CD4-positive, alpha-beta memory T cell (primary cell): Measurements from ENCODE around the gene STIM1. TPM values are rescaled to one million over a fixed set of nuclear protein-coding genes. Genes with fewer than 3 reads are reported as not detected.

Experiments used
- CTCF ChIA-PET: fragments of 350-600 bp; sonication (Branson Sonifier 250); formaldehyde crosslinking; loops from one replicate; lab custom pipeline; 2021; ENCODE audit warnings: inconsistent platforms; ENCODE audit not compliant: partially characterized antibody; lab: Charles Lee
- POLR2A ChIA-PET: fragments of 350-600 bp; sonication (Branson Sonifier 250); formaldehyde crosslinking; loops from one replicate; lab custom pipeline; 2021; ENCODE audit not compliant: partially characterized antibody; lab: Charles Lee
- DNase-seq, 5 donors: peaks; one replicate each; pipeline versions ENCODE4 v3.0.0 to v3.0.0-alpha.2; 2020 to 2022; ENCODE audit warnings: mixed read lengths in 1 of 5
- H3K27ac ChIP-seq: one replicate; pipeline ENCODE4 v1.7.0; 2013; ENCODE audit warnings: low read depth, low read length
- H3K27me3 ChIP-seq: 2 replicates; pipeline ENCODE4 v1.7.0; 2013; ENCODE audit warnings: mild to moderate bottlenecking, low read length, moderate library complexity; ENCODE audit not compliant: insufficient read depth
- H3K36me3 ChIP-seq: 2 replicates; pipeline ENCODE4 v1.7.0; 2013; ENCODE audit warnings: mild to moderate bottlenecking, low read length, moderate library complexity; ENCODE audit not compliant: insufficient read depth
- H3K4me1 ChIP-seq: 2 replicates; pipeline ENCODE4 v1.7.0; 2013; ENCODE audit warnings: mild to moderate bottlenecking, low read length, moderate library complexity; ENCODE audit not compliant: insufficient read depth
- H3K4me3 ChIP-seq, 2 donors: one replicate each; pipeline ENCODE4 v1.7.0; 2013; ENCODE audit warnings: low read length in 2 of 2, mild to moderate bottlenecking in 1 of 2
- H3K9me3 ChIP-seq, 2 donors: one replicate each; pipeline ENCODE4 v1.7.0; 2013; ENCODE audit warnings: low read length in 2 of 2, control low read depth in 1 of 2; ENCODE audit not compliant: control insufficient read depth in 1 of 2
- H3K27ac Mint-ChIP-seq, 7 donors: one replicate each; pipeline ENCODE4 v1.8.0; 2020 to 2021; ENCODE audit warnings: mixed read lengths in 7 of 7, mild to moderate bottlenecking in 6 of 7, inconsistent platforms in 3 of 7, moderate library complexity in 3 of 7
- H3K27me3 Mint-ChIP-seq, 2 donors: one replicate each; pipeline ENCODE4 v1.8.0; 2020 to 2021; ENCODE audit warnings: mixed read lengths in 2 of 2
- H3K36me3 Mint-ChIP-seq, 2 donors: one replicate each; pipeline ENCODE4 v1.8.0; 2020 to 2021; ENCODE audit warnings: mixed read lengths in 2 of 2, inconsistent platforms in 1 of 2, mild to moderate bottlenecking in 1 of 2
- H3K4me1 Mint-ChIP-seq, 4 donors: one replicate each; pipeline ENCODE4 v1.8.0; 2020 to 2021; ENCODE audit warnings: mixed read lengths in 4 of 4, mild to moderate bottlenecking in 1 of 4
- H3K4me3 Mint-ChIP-seq, 8 donors: one replicate each; pipeline ENCODE4 v1.8.0; 2020 to 2021; ENCODE audit warnings: mixed read lengths in 8 of 8, mild to moderate bottlenecking in 7 of 8, moderate library complexity in 6 of 8, inconsistent platforms in 3 of 8
- H3K9me3 Mint-ChIP-seq, 8 donors: one replicate each; pipeline ENCODE4 v1.8.0; 2020 to 2021; ENCODE audit warnings: mixed read lengths in 8 of 8, mild to moderate bottlenecking in 5 of 8, inconsistent platforms in 3 of 8, moderate library complexity in 1 of 8
- intact Hi-C: fragments of 100-400 bp; cut with micrococcal nuclease; formaldehyde crosslinking; loops from one replicate; pipeline ENCODE4 v1.15.1; 2023
- polyA plus RNA-seq, 2 donors: library from polyadenylated mRNA; unstranded; fragments of 300-500 nt; fragmentation: Illumina TruSeq; gene quantifications; one replicate each; pipeline ENCODE4 v1.2.3, GENCODE V29; 2021
- total RNA-seq, 2 experiments: library from RNA; stranded (reverse); gene quantifications; one replicate each; pipeline ENCODE4 v1.2.3, GENCODE V29; 2021

The STIM1 gene
- total and polyA plus RNA-seq, 4 experiments from 2014 or later: 27.7 to 87.4 (median 65.5) TPM

- Mint-ChIP-seq H3K4me3 (peak overlapping the region; percentile 62 to 95 (median 86)), H3K36me3 (peaks cover 38 to 72% of the 10 kb centered on the region in 2 donors)
- intact Hi-C loops: no loop called here
Observed at GRCh38 chr11:3834349-3834663, 21.2 kb upstream of the STIM1 start.

GRCh38 chr11:3834664-3835461 lies 20.6 kb upstream of the STIM1 start:
- Histone ChIP-seq H3K36me3 (peaks cover 19% of the 10 kb centered on the region), H3K4me1 (peaks cover 92% of the 10 kb centered on the region), H3K27me3 (no peaks in the 10 kb centered on the region), H3K27ac (peak overlapping the region; percentile 57), H3K9me3 (no peaks in the 10 kb centered on the region), H3K4me3 (peak overlapping the region; percentile 1 to 3)
- no peak for DNase-seq
- H3K4me3 Mint-ChIP-seq: peak overlapping the region; percentile 62 to 95 (median 86)
- peaks cover 0 to 3% of the 10 kb centered on the region in 2 donors for H3K27me3 Mint-ChIP-seq
- POLR2A ChIA-PET: interaction anchor here (1.1 to 14.8 kb wide), 6 partner anchors 13 to 238 kb away, joined by 3 to 659 read pairs (median 100); partner anchors contain the start of genes NUP98, PGAP2 and STIM1
- peaks cover 0 to 4% (median 0%) of the 10 kb centered on the region in 8 donors for H3K9me3 Mint-ChIP-seq
- intact Hi-C loops: no loop called here
- peaks cover 74 to 97% (median 85%) of the 10 kb centered on the region in 4 donors for H3K4me1 Mint-ChIP-seq
- peak overlapping the region; percentile 85 to 99 (median 94) for H3K27ac Mint-ChIP-seq
- CTCF ChIA-PET: interaction anchor here (3.2 to 25.8 kb wide), 4 partner anchors 10 to 230 kb away, joined by 17 to 934 read pairs (median 332); partner anchors contain the start of genes PGAP2 and STIM1
- H3K36me3 Mint-ChIP-seq: peaks cover 38 to 74% of the 10 kb centered on the region in 2 donors

More at GRCh38 chr11:3834349-3834663, 21.2 kb upstream of the STIM1 start:
- H3K27me3 Mint-ChIP-seq: peaks cover 0 to under 1% of the 10 kb centered on the region in 2 donors
- peaks cover 0 to 3% (median 0%) of the 10 kb centered on the region in 8 donors for H3K9me3 Mint-ChIP-seq
- Histone ChIP-seq H3K4me3 (peak overlapping the region; percentile 1 to 3), H3K4me1 (peaks cover 93% of the 10 kb centered on the region), H3K27ac (peak overlapping the region; percentile 57), H3K9me3 (no peaks in the 10 kb centered on the region), H3K36me3 (peaks cover 20% of the 10 kb centered on the region), H3K27me3 (no peaks in the 10 kb centered on the region)
- ChIA-PET POLR2A (interaction anchor here (1.5 to 14.8 kb wide), 5 partner anchors 13 to 239 kb away, joined by 3 to 659 read pairs (median 109); partner anchors contain the start of genes NUP98, PGAP2 and STIM1), CTCF (interaction anchor here (1.2 to 25.8 kb wide), 5 partner anchors 5 to 231 kb away, joined by 3 to 934 read pairs (median 52); partner anchors contain the start of genes RHOG and STIM1)
- peaks cover 69 to 96% (median 83%) of the 10 kb centered on the region in 4 donors for H3K4me1 Mint-ChIP-seq
- DNase-seq: no peak
- H3K27ac Mint-ChIP-seq: peak overlapping the region; percentile 85 to 99 (median 94)

GRCh38 chr11:3835751-3836150 lies 19.7 kb upstream of the STIM1 start:
- Mint-ChIP-seq H3K36me3 (peaks cover 33 to 70% of the 10 kb centered on the region in 2 donors), H3K27me3 (peaks cover 0 to 3% of the 10 kb centered on the region in 2 donors), H3K4me3 (peak overlapping the region; percentile 2 to 95 (median 86)), H3K27ac (peak overlapping the region; percentile 85 to 99 (median 94)), H3K9me3 (peaks cover 0 to 4% (median 0%) of the 10 kb centered on the region in 8 donors), H3K4me1 (peaks cover 67 to 94% (median 80%) of the 10 kb centered on the region in 4 donors)
- H3K4me1 ChIP-seq: peaks cover 85% of the 10 kb centered on the region
- ChIA-PET POLR2A (interaction anchor here (1.1 to 14.8 kb wide), 5 partner anchors 14 to 107 kb away, joined by 3 to 659 read pairs (median 109); partner anchors contain the start of genes NUP98, PGAP2 and STIM1), CTCF (interaction anchor here (1.1 to 25.8 kb wide), 5 partner anchors 10 to 230 kb away, joined by 3 to 934 read pairs (median 151); partner anchors contain the start of genes PGAP2 and STIM1)
- peaks cover 11% of the 10 kb centered on the region for H3K36me3 ChIP-seq
- peak overlapping the region; percentile 57 for H3K27ac ChIP-seq
- no peaks in the 10 kb centered on the region for H3K27me3 ChIP-seq
- H3K4me3 ChIP-seq: no peak overlapping the region
- intact Hi-C loops: no loop called here
- no peaks in the 10 kb centered on the region for H3K9me3 ChIP-seq
- DNase-seq: no peak

- Histone ChIP-seq H3K4me1 (peaks cover 78% of the 10 kb centered on the region), H3K27me3 (no peaks in the 10 kb centered on the region), H3K27ac (peak overlapping the region; percentile 95), H3K9me3 (no peaks in the 10 kb centered on the region), H3K4me3 (peak overlapping the region; percentile 75 to 97), H3K36me3 (no peaks in the 10 kb centered on the region)
- H3K4me3 Mint-ChIP-seq: peak overlapping the region; percentile 89 to 95 (median 93)
- DNase-seq: peak; percentile 43 to 77 (median 52)
- peaks cover 0 to 3% of the 10 kb centered on the region in 2 donors for H3K27me3 Mint-ChIP-seq
- CTCF ChIA-PET: interaction anchor here (1.0 to 25.8 kb wide), 7 partner anchors 6 to 228 kb away, joined by 3 to 934 read pairs (median 52); partner anchors contain the start of genes PGAP2 and STIM1
- peak overlapping the region; percentile 91 to 99 (median 98) for H3K27ac Mint-ChIP-seq
- H3K36me3 Mint-ChIP-seq: peaks cover 22 to 64% of the 10 kb centered on the region in 2 donors
- peaks cover 58 to 93% (median 71%) of the 10 kb centered on the region in 4 donors for H3K4me1 Mint-ChIP-seq
- peaks cover 0 to 4% (median 0%) of the 10 kb centered on the region in 8 donors for H3K9me3 Mint-ChIP-seq
- intact Hi-C loops: no loop called here
- POLR2A ChIA-PET: interaction anchor here (1.2 to 14.8 kb wide), 6 partner anchors 15 to 235 kb away, joined by 8 to 659 read pairs (median 100); partner anchors contain the start of genes NUP98, PGAP2 and STIM1
Observed at GRCh38 chr11:3836903-3837302, 18.6 kb upstream of the STIM1 start.

- no peaks in the 10 kb centered on the region for H3K27me3 ChIP-seq
- intact Hi-C loops: no loop called here
- Mint-ChIP-seq H3K4me1 (peaks cover 51 to 88% (median 66%) of the 10 kb centered on the region in 4 donors), H3K4me3 (peak overlapping the region; percentile 89 to 95 (median 94)), H3K27ac (peak overlapping the region; percentile 96 to 99 (median 98)), H3K36me3 (peaks cover 21 to 57% of the 10 kb centered on the region in 2 donors), H3K27me3 (peaks cover 0 to 3% of the 10 kb centered on the region in 2 donors), H3K9me3 (peaks cover 0 to 4% (median 0%) of the 10 kb centered on the region in 8 donors)
- no peaks in the 10 kb centered on the region for H3K9me3 ChIP-seq
- H3K36me3 ChIP-seq: no peaks in the 10 kb centered on the region
- ChIA-PET CTCF (interaction anchor here (1.1 to 25.8 kb wide), 6 partner anchors 7 to 228 kb away, joined by 6 to 934 read pairs (median 102); partner anchors contain the start of genes PGAP2 and STIM1), POLR2A (interaction anchor here (1.0 to 14.8 kb wide), 9 partner anchors 14 to 235 kb away, joined by 3 to 659 read pairs (median 42); partner anchors contain the start of genes NUP98, PGAP2 and STIM1)
- peak overlapping the region; percentile 95 for H3K27ac ChIP-seq
- H3K4me3 ChIP-seq: peak overlapping the region; percentile 75 to 97
- DNase-seq: no peak
- peaks cover 73% of the 10 kb centered on the region for H3K4me1 ChIP-seq
Observed at GRCh38 chr11:3837793-3838192, 17.7 kb upstream of the STIM1 start.

GRCh38 chr11:3838504-3838903 lies 17.0 kb upstream of the STIM1 start:
- peaks cover 45 to 84% (median 61%) of the 10 kb centered on the region in 4 donors for H3K4me1 Mint-ChIP-seq

More at GRCh38 chr11:3838504-3838903, 17.0 kb upstream of the STIM1 start:
- CTCF ChIA-PET: interaction anchor here (1.0 to 25.8 kb wide), 7 partner anchors 8 to 227 kb away, joined by 3 to 934 read pairs (median 52); partner anchors contain the start of genes PGAP2 and STIM1
- peak overlapping the region; percentile 75 to 97 for H3K4me3 ChIP-seq
- H3K27ac ChIP-seq: peak overlapping the region; percentile 95
- Mint-ChIP-seq H3K36me3 (peaks cover 18 to 50% of the 10 kb centered on the region in 2 donors), H3K27me3 (peaks cover 0 to 3% of the 10 kb centered on the region in 2 donors), H3K4me3 (peak overlapping the region; percentile 89 to 95 (median 94)), H3K27ac (peak overlapping the region; percentile 96 to 99 (median 98)), H3K9me3 (peaks cover 0 to 4% (median 0%) of the 10 kb centered on the region in 8 donors)
- intact Hi-C loops: no loop called here
- H3K27me3 ChIP-seq: no peaks in the 10 kb centered on the region
- DNase-seq: no peak
- H3K4me1 ChIP-seq: peaks cover 66% of the 10 kb centered on the region
- H3K9me3 ChIP-seq: no peaks in the 10 kb centered on the region
- POLR2A ChIA-PET: interaction anchor here (0.9 to 14.8 kb wide), 12 partner anchors 9 to 253 kb away, joined by 3 to 659 read pairs (median 39); partner anchors contain the start of genes NUP98, PGAP2 and STIM1
- no peaks in the 10 kb centered on the region for H3K36me3 ChIP-seq
